ENCODE data around the gene HIRIP3. TPM values are rescaled to one million over a fixed set of nuclear protein-coding genes. Genes with fewer than 3 reads are reported as not detected.

Gene HIRIP3
- total and polyA plus RNA-seq, 2 of the 8 experiments (the other 6 are each of a cell fraction or from before 2014, with no cell fraction given), result 11.9 to 18.5 TPM

- TF ChIP-seq BRCA1 (IDR thresholded peaks at IDR 0.05; ENCODE audit: low read depth, low read length) (no peak), SIN3A (conservative IDR thresholded peaks at IDR 0.05 in 1 of 2, IDR thresholded peaks at IDR 0.05 in 1 of 2; ENCODE audit: low read depth in 1 of 2, low read length in 2 of 2) (peak in 1 of 2 experiments; percentile 63; a peak in 2 of 4 replicates), SP1 (IDR thresholded peaks at IDR 0.05; ENCODE audit: low read depth, low read length) (0 out of 2 replicates have a peak, but pooled peaks have one; percentile 33)
These were observed 36.8 kb upstream of the HIRIP3 start (continued) for GRCh38 chr16:30032083-30032819.
